ENCODE data around the gene SP2.
A peak's percentile ranks its signal among the peaks of the same experiment; 100 is the strongest.

The SP2 gene

DNA sequence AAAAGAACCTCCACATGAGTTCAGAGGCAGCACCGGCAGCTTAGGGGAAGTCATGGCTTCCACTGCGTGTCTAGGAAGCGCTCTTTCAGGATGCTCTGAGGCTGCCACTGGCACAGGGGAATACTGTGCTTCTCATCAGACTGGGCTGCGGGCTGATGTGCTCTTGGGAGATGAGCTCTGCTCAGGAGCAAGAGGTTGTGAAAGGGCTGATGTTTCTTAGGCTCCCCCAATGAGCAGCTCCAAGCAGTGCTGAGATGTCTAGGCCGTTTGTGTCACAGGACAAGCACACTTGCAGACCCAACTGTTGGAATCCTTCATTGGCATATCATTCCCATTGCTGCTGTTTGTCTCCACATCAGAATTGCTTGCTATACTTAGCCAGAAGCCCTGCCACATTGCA, 3.6 kb downstream of the SP2 start:
- H3K9me3 ChIP-seq (ENCODE audit: control extremely low read depth in 1 of 5, control insufficient read depth in 4 of 5, insufficient read depth in 2 of 5, low read depth in 1 of 5, low read length in 4 of 5), result no peaks in the 10 kb centered on the region
- ChIA-PET POLR2A (interaction anchor here (0.9 kb wide), 1 partner anchor 42 kb away, joined by 3 read pairs; the partner anchor contains the start of gene PNPO), CTCF (interaction anchor here (0.8 kb wide), 1 partner anchor 71 kb away, joined by 4 read pairs; the partner anchor contains the start of gene CDK5RAP3)
- H3K36me3 ChIP-seq (ENCODE audit: control insufficient read depth in 4 of 4, insufficient read depth in 4 of 4, low read length in 3 of 4), result peaks cover 4 to 14% (median 8%) of the 10 kb centered on the region in 4 experiments
- H3K27ac ChIP-seq (ENCODE audit: insufficient read depth in 1 of 2, low read depth in 1 of 2, low read length in 2 of 2, poor library complexity in 1 of 2, severe bottlenecking in 2 of 2), result no peak overlapping the region
- WGBS (ENCODE audit: insufficient coverage), result 89% methylated on average over 5 of the region's 5 CpGs
- no peak for DNase-seq
- H3K4me1 ChIP-seq (ENCODE audit: control extremely low read depth in 1 of 4, control insufficient read depth in 4 of 4, insufficient read depth in 4 of 4, low read length in 3 of 4), result peaks cover 15 to 25% (median 21%) of the 10 kb centered on the region in 4 experiments
- no peaks in the 10 kb centered on the region for H3K27me3 ChIP-seq (replicated peaks in 2 of 5; ENCODE audit: control insufficient read depth in 4 of 5, insufficient read depth in 5 of 5, low read length in 4 of 5)
- no peak overlapping the region for H3K4me3 ChIP-seq (ENCODE audit: control insufficient read depth in 1 of 7, extremely low read depth in 1 of 7, insufficient read depth in 4 of 7, low read depth in 2 of 7, low read length in 6 of 7)

DNA sequence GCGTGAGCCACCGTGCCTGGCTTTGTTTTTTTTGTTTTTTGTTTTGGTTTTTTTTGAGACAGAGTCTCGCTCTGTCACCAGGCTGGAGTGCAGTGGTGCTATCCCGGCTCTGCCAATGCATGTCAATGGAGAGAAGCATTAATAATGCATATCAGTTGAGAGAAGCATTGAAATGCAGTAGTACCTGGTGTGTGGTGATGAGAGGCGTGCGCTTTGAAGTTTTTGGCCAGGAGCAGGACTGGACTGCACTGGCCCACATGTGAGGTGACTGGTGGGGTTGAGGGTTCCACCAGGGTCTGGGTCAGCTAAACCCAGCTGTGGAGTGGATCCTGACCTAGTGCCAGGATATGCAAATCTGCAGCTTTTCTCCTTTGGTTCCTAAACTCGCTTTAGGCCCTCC, 5.4 kb downstream of the SP2 start:
- no peak for DNase-seq
- H3K4me3 ChIP-seq (ENCODE audit: control insufficient read depth in 1 of 7, extremely low read depth in 1 of 7, insufficient read depth in 4 of 7, low read depth in 2 of 7, low read length in 6 of 7), result no peak overlapping the region
- H3K36me3 ChIP-seq (ENCODE audit: control insufficient read depth in 4 of 4, insufficient read depth in 4 of 4, low read length in 3 of 4), result peaks cover 4 to 22% (median 11%) of the 10 kb centered on the region in 4 experiments
- H3K27me3 ChIP-seq (replicated peaks in 2 of 5; ENCODE audit: control insufficient read depth in 4 of 5, insufficient read depth in 5 of 5, low read length in 4 of 5), result no peaks in the 10 kb centered on the region
- 100% methylated on average over 1 of the region's 7 CpGs for WGBS (ENCODE audit: insufficient coverage)
- CTCF ChIA-PET, result interaction anchor here (1.0 to 2.4 kb wide), 5 partner anchors 13 to 146 kb away, joined by 3 to 8 read pairs (median 4); no protein-coding TSS in a partner anchor
- H3K4me1 ChIP-seq (ENCODE audit: control extremely low read depth in 1 of 4, control insufficient read depth in 4 of 4, insufficient read depth in 4 of 4, low read length in 3 of 4), result peaks cover 10 to 22% (median 17%) of the 10 kb centered on the region in 4 experiments
- H3K27ac ChIP-seq (ENCODE audit: insufficient read depth in 1 of 2, low read depth in 1 of 2, low read length in 2 of 2, poor library complexity in 1 of 2, severe bottlenecking in 2 of 2), result no peak overlapping the region
- no peaks in the 10 kb centered on the region for H3K9me3 ChIP-seq (ENCODE audit: control extremely low read depth in 1 of 5, control insufficient read depth in 4 of 5, insufficient read depth in 2 of 5, low read depth in 1 of 5, low read length in 4 of 5)
- POLR2A ChIA-PET, result no interaction called here

DNA sequence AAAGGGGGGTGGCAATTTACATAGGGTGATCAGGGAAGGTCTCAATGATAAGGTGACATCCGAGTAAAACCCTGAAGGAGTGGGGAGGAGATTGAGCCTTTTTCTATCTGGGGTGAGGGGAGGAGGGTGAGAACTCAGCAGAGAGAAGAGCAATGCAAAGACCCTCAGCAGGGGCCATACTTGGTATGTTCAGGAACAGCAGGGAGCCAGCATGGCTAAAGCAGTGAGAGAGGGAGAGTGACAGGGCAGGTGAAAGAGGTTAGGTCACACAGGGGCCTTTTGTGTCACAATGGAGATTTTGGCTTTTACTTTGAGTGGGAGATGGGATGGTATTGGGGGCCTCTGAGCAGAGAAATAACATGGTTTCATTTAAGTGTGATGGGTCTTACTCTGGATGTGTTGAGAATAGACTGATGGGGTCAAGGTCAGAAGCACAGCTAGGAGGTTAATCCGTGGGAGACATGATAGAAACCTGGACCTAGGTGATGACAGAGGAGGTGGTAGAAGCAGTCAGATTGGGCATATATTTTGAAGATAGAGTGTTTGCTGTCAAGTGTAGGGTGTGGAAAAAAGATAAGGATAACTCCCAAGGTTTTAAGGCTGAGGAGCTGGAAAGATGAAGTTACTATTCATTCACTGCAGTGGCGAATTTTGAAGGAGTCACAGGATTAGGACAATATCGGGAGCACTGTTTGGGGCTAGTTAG, 6.2 kb downstream of the SP2 start:
- no peak overlapping the region for H3K27ac ChIP-seq (ENCODE audit: insufficient read depth in 1 of 2, low read depth in 1 of 2, low read length in 2 of 2, poor library complexity in 1 of 2, severe bottlenecking in 2 of 2)
- peaks cover 4 to 25% (median 11%) of the 10 kb centered on the region in 4 experiments for H3K36me3 ChIP-seq (ENCODE audit: control insufficient read depth in 4 of 4, insufficient read depth in 4 of 4, low read length in 3 of 4)
- POLR2A ChIA-PET, result no interaction called here
- no peak for DNase-seq
- WGBS (ENCODE audit: insufficient coverage), result 89% methylated on average over 3 of the region's 4 CpGs
- no peaks in the 10 kb centered on the region for H3K27me3 ChIP-seq (replicated peaks in 2 of 5; ENCODE audit: control insufficient read depth in 4 of 5, insufficient read depth in 5 of 5, low read length in 4 of 5)
- CTCF ChIA-PET, result interaction anchor here (1.0 to 2.4 kb wide), 5 partner anchors 17 to 145 kb away, joined by 3 to 8 read pairs (median 4); no protein-coding TSS in a partner anchor
- no peaks in the 10 kb centered on the region for H3K9me3 ChIP-seq (ENCODE audit: control extremely low read depth in 1 of 5, control insufficient read depth in 4 of 5, insufficient read depth in 2 of 5, low read depth in 1 of 5, low read length in 4 of 5)
- no peak overlapping the region for H3K4me3 ChIP-seq (ENCODE audit: control insufficient read depth in 1 of 7, extremely low read depth in 1 of 7, insufficient read depth in 4 of 7, low read depth in 2 of 7, low read length in 6 of 7)
- peaks cover 6 to 18% (median 10%) of the 10 kb centered on the region in 4 experiments for H3K4me1 ChIP-seq (ENCODE audit: control extremely low read depth in 1 of 4, control insufficient read depth in 4 of 4, insufficient read depth in 4 of 4, low read length in 3 of 4)

DNA sequence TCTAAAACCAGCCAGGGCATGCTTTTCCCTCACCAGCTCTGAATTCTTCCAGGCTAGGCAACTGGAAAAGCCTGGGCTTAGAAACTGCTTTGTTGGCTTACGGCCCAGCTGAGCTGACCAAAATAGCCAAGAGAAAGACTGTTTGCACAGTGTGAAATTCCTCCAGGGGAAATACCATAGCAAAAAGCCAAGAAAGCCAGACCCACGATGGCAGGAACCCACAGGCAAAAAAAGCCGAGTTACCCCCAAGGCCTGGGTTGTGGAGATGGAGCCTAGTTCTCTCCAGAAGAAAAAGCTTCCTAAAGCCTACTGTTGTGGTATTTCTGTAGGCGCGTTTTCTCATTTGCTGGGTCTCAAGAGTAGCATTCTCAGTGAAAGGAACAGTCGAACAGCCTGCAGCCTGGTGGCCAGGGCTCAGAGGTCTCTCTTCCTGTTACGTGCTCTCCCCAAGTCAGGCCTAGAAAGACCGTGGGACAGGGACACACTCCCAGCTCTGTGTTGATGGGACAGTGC, 9.2 kb downstream of the SP2 start:
- no peak for DNase-seq
- no peak overlapping the region for H3K27ac ChIP-seq (ENCODE audit: insufficient read depth in 1 of 2, low read depth in 1 of 2, low read length in 2 of 2, poor library complexity in 1 of 2, severe bottlenecking in 2 of 2)
- H3K4me1 ChIP-seq (ENCODE audit: control extremely low read depth in 1 of 4, control insufficient read depth in 4 of 4, insufficient read depth in 4 of 4, low read length in 3 of 4), result peaks cover 3 to 14% (median 7%) of the 10 kb centered on the region in 4 experiments
- H3K27me3 ChIP-seq (replicated peaks in 2 of 5; ENCODE audit: control insufficient read depth in 4 of 5, insufficient read depth in 5 of 5, low read length in 4 of 5), result no peaks in the 10 kb centered on the region
- CTCF ChIA-PET, result interaction anchor here (0.9 to 1.4 kb wide), 5 partner anchors 14 to 62 kb away, joined by 3 to 5 read pairs (median 3); no protein-coding TSS in a partner anchor
- H3K36me3 ChIP-seq (ENCODE audit: control insufficient read depth in 4 of 4, insufficient read depth in 4 of 4, low read length in 3 of 4), result peaks cover 4 to 12% (median 5%) of the 10 kb centered on the region in 4 experiments
- WGBS (ENCODE audit: insufficient coverage), result 91% methylated on average over 8 of the region's 8 CpGs
- no peak overlapping the region for H3K4me3 ChIP-seq (ENCODE audit: control insufficient read depth in 1 of 7, extremely low read depth in 1 of 7, insufficient read depth in 4 of 7, low read depth in 2 of 7, low read length in 6 of 7)
- no peaks in the 10 kb centered on the region for H3K9me3 ChIP-seq (ENCODE audit: control extremely low read depth in 1 of 5, control insufficient read depth in 4 of 5, insufficient read depth in 2 of 5, low read depth in 1 of 5, low read length in 4 of 5)
- POLR2A ChIA-PET, result no interaction called here

DNA sequence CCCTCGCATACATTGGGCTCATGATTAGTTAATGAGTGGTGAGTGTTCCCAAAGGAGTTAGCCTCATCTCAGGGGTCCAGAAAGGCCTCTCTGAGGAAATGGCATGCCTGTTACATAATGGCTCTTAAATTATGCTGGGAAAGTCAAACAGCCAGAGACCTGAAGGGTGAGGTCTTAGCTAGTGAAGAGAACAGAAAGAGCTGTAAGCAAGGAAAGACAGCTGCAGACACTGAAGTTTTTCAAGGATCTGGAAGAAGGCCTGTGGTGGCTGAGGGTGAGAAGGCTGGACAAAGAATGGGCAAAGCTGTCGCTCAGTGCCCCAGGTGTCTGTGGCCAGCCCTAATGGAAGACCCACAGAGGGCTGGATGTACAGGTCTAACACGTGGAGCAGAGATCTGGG, 10.4 kb downstream of the SP2 start:
- peaks cover 3 to 14% (median 7%) of the 10 kb centered on the region in 4 experiments for H3K4me1 ChIP-seq (ENCODE audit: control extremely low read depth in 1 of 4, control insufficient read depth in 4 of 4, insufficient read depth in 4 of 4, low read length in 3 of 4)
- no peak for DNase-seq
- no peaks in the 10 kb centered on the region for H3K27me3 ChIP-seq (replicated peaks in 2 of 5; ENCODE audit: control insufficient read depth in 4 of 5, insufficient read depth in 5 of 5, low read length in 4 of 5)
- H3K36me3 ChIP-seq (ENCODE audit: control insufficient read depth in 4 of 4, insufficient read depth in 4 of 4, low read length in 3 of 4), result peaks cover 4 to 16% (median 5%) of the 10 kb centered on the region in 4 experiments
- no peaks in the 10 kb centered on the region for H3K9me3 ChIP-seq (ENCODE audit: control extremely low read depth in 1 of 5, control insufficient read depth in 4 of 5, insufficient read depth in 2 of 5, low read depth in 1 of 5, low read length in 4 of 5)
- H3K27ac ChIP-seq (ENCODE audit: insufficient read depth in 1 of 2, low read depth in 1 of 2, low read length in 2 of 2, poor library complexity in 1 of 2, severe bottlenecking in 2 of 2), result no peak overlapping the region
- no peak overlapping the region for H3K4me3 ChIP-seq (ENCODE audit: control insufficient read depth in 1 of 7, extremely low read depth in 1 of 7, insufficient read depth in 4 of 7, low read depth in 2 of 7, low read length in 6 of 7)
- ChIA-PET POLR2A (no interaction called here), CTCF (interaction anchor here (1.4 kb wide), 1 partner anchor 63 kb away, joined by 3 read pairs; no protein-coding TSS in a partner anchor)
- 100% methylated on average over 3 of the region's 3 CpGs for WGBS (ENCODE audit: insufficient coverage)

DNA sequence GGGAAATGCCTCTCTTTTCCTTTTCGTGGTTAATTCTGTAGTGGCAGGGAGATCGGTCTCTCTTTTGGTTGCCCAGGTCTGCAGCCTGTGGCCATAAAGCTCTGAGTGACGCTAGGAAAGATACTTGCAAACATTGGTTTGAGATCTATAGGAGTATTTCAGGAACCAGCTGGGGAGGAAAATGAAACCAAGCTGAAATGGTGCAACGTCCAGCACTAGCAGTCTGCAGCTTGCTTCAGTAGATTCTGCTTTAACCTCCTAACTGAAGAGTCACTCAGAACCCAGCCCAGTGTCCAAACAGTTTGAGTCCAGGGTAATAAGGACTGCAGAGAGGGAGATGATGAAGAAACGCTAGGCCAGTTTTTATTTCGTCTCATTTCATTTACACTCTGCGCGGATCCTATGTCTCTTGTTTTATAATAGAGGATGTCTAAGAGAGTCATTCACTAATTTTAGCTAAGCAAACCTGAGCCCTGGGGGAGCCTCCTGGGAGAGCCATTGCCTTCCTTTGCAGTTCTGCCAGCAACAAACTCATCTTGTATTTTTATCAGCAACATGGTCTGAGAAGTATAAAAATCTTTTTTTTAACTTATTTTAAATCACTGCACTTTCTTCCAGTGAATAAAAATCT, 12.0 kb downstream of the SP2 start:
- H3K27me3 ChIP-seq (replicated peaks in 2 of 5; ENCODE audit: control insufficient read depth in 4 of 5, insufficient read depth in 5 of 5, low read length in 4 of 5), result no peaks in the 10 kb centered on the region
- ChIA-PET POLR2A (interaction anchor here (0.9 to 1.1 kb wide), 2 partner anchors 11 to 18 kb away, joined by 3 read pairs; no protein-coding TSS in a partner anchor), CTCF (interaction anchor here (0.7 to 1.1 kb wide), 5 partner anchors 12 to 190 kb away, joined by 3 to 5 read pairs (median 3); partner anchors contain the start of gene SP2)
- H3K4me1 ChIP-seq (ENCODE audit: control extremely low read depth in 1 of 4, control insufficient read depth in 4 of 4, insufficient read depth in 4 of 4, low read length in 3 of 4), result peaks cover 3 to 14% (median 7%) of the 10 kb centered on the region in 4 experiments
- H3K4me3 ChIP-seq (ENCODE audit: control insufficient read depth in 1 of 7, extremely low read depth in 1 of 7, insufficient read depth in 4 of 7, low read depth in 2 of 7, low read length in 6 of 7), result peak overlapping the region in 3 of 7 experiments; percentile 31 to 46 (median 42)
- no peaks in the 10 kb centered on the region for H3K9me3 ChIP-seq (ENCODE audit: control extremely low read depth in 1 of 5, control insufficient read depth in 4 of 5, insufficient read depth in 2 of 5, low read depth in 1 of 5, low read length in 4 of 5)
- H3K27ac ChIP-seq (ENCODE audit: insufficient read depth in 1 of 2, low read depth in 1 of 2, low read length in 2 of 2, poor library complexity in 1 of 2, severe bottlenecking in 2 of 2), result no peak overlapping the region
- WGBS (ENCODE audit: insufficient coverage), result 0% methylated on average over 1 of the region's 8 CpGs
- H3K36me3 ChIP-seq (ENCODE audit: control insufficient read depth in 4 of 4, insufficient read depth in 4 of 4, low read length in 3 of 4), result peaks cover 2 to 16% (median 4%) of the 10 kb centered on the region in 4 experiments
- peak; percentile 15 to 48 (median 44) for DNase-seq
